GM03348 (cell line): ENCODE data around the gene NXPH2.
"Not testable (repeated sequence)": the region's sequence is repeated elsewhere in the genome, so short reads cannot be mapped to it uniquely, and the experiment has no call there.

Experiments used
- DNase-seq: peaks from one replicate; pipeline ENCODE4 v3.0.0; 2012; ENCODE audit warnings: low spot score

The NXPH2 gene

GRCh38 chr2:138757384-138757783, 22.8 kb downstream of the NXPH2 start:
- DNase-seq = no peak

- DNase-seq = no peak
Measured at GRCh38 chr2:138752197-138752956, 27.8 kb downstream of the NXPH2 start.

GRCh38 chr2:138744713-138745112, 35.5 kb downstream of the NXPH2 start:
- no peak for DNase-seq

- no peak for DNase-seq
Measured at GRCh38 chr2:138742441-138743057, 37.6 kb downstream of the NXPH2 start.

- no peak for DNase-seq
Measured at GRCh38 chr2:138741851-138742250, 38.3 kb downstream of the NXPH2 start.

GRCh38 chr2:138737009-138737554, 43.1 kb downstream of the NXPH2 start:
- DNase-seq = not testable (repeated sequence)

GRCh38 chr2:138732651-138733050, 47.5 kb downstream of the NXPH2 start:
- no peak for DNase-seq

GRCh38 chr2:138730497-138731030, 49.6 kb downstream of the NXPH2 start:
- no peak for DNase-seq

GRCh38 chr2:138727956-138728355, 52.2 kb downstream of the NXPH2 start:
- DNase-seq = no peak

- no peak for DNase-seq
Measured at GRCh38 chr2:138726681-138727080, 53.5 kb downstream of the NXPH2 start.

- no peak for DNase-seq
Measured at GRCh38 chr2:138724729-138725459, 55.3 kb downstream of the NXPH2 start.

- DNase-seq = no peak
Measured at GRCh38 chr2:138724327-138724726, 55.9 kb downstream of the NXPH2 start.

GRCh38 chr2:138723196-138723987, 56.8 kb downstream of the NXPH2 start:
- no peak for DNase-seq

- no peak for DNase-seq
Measured at GRCh38 chr2:138722316-138722715, 57.9 kb downstream of the NXPH2 start.

- DNase-seq = no peak
Measured at GRCh38 chr2:138720035-138720838, 60.0 kb downstream of the NXPH2 start.

- no peak for DNase-seq
Measured at GRCh38 chr2:138718405-138718804, 61.8 kb downstream of the NXPH2 start.

GRCh38 chr2:138716183-138716582, 64.0 kb downstream of the NXPH2 start:
- no peak for DNase-seq

- DNase-seq = no peak
Measured at GRCh38 chr2:138713504-138713903, 66.7 kb downstream of the NXPH2 start.

GRCh38 chr2:138713069-138713496, 67.1 kb downstream of the NXPH2 start:
- no peak for DNase-seq

- no peak for DNase-seq
Measured at GRCh38 chr2:138712212-138712979, 67.8 kb downstream of the NXPH2 start.
